ENCODE results near the gene ONECUT1.
A peak's percentile ranks its signal among the peaks of the same experiment; 100 is the strongest.

ONECUT1 gene

DNA sequence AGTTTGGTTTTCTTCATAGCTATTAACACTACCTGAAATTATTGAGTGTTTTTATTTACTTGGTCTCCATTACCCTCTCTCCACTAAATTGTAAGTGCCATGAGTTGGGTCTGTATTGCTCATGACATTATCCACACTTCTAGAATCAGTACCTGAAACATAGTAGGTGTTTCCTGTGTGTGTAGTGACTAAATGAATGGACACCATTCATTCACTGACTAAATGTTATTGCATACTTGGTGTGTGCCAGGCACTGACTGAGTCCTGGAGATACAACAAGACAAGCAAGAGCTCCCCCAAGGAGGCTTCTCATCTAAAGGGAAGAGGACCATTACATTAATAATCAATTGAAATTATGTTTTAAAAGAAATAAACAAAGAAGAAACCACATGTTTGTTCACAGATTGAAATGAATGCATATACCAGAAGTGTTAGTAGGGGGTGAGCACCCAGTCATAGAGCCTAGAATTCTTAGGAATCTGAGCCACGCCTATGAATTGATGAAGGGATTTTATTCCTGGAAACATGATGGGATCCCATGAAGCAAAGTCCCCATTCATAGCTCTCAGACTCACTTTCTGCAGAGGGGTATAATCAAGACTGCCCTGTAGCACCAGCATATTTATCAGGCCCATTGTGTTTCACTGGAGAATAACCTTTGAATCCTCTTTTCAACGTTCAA is 79.3 kb downstream of the ONECUT1 start:
- H3K36me3 ChIP-seq (ENCODE audit: control insufficient read depth, insufficient read depth, low read length): no peaks in the 10 kb centered on the region
- H3K27me3 ChIP-seq (ENCODE audit: control insufficient read depth, insufficient read depth, low read length): no peaks in the 10 kb centered on the region; the same call in 1 of the 2 replicates
- H3K9ac ChIP-seq (ENCODE audit: low read depth, low read length): no peak overlapping the region
- H3K4me1 ChIP-seq (ENCODE audit: control insufficient read depth, insufficient read depth, low read length): peaks cover 14% of the 10 kb centered on the region
- no peak overlapping the region for H3K4me3 ChIP-seq (ENCODE audit: low read depth, low read length)
- H3K9me3 ChIP-seq (ENCODE audit: control insufficient read depth, insufficient read depth, low read length): no peaks in the 10 kb centered on the region
- no peak overlapping the region for H3K27ac ChIP-seq (ENCODE audit: low read depth, low read length)

DNA sequence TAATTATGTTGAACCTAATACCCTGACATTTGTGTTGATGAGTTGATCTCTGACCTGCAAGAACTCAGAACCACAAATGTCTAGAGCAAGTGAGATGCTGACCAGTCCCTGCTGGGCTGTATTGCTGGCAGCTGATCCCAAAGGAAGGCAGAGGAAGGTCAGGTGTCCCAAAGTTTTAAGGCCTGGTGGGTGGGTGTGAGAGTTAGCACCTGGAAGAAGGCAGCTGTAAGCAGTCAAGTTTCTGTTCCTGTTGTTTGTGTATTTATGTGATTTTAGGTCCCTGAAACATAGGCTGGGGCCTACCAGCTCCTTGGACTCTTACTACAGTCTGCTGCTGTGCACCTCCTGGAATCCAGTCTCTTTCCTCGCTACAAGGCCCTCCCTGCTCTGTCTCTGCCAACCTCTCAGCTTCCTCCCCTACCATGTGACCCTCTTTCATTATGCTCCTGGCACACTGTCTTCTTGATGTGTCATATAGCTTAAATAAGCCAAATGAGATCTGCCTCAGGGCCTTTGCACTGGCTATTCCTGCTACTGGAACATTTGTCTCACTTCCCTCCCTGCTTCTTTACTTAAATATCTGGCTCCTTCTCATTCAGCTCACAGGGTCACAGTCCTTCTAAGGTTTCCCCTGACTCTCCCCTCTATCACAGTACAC is 80.0 kb downstream of the ONECUT1 start:
- Histone ChIP-seq H3K27ac (ENCODE audit: low read depth, low read length) (no peak overlapping the region), H3K9ac (ENCODE audit: low read depth, low read length) (no peak overlapping the region), H3K9me3 (ENCODE audit: control insufficient read depth, insufficient read depth, low read length) (no peaks in the 10 kb centered on the region), H3K4me1 (ENCODE audit: control insufficient read depth, insufficient read depth, low read length) (peaks cover 14% of the 10 kb centered on the region), H3K36me3 (ENCODE audit: control insufficient read depth, insufficient read depth, low read length) (no peaks in the 10 kb centered on the region), H3K27me3 (ENCODE audit: control insufficient read depth, insufficient read depth, low read length) (no peaks in the 10 kb centered on the region; the same call in 1 of the 2 replicates), H3K4me3 (ENCODE audit: low read depth, low read length) (no peak overlapping the region)

DNA sequence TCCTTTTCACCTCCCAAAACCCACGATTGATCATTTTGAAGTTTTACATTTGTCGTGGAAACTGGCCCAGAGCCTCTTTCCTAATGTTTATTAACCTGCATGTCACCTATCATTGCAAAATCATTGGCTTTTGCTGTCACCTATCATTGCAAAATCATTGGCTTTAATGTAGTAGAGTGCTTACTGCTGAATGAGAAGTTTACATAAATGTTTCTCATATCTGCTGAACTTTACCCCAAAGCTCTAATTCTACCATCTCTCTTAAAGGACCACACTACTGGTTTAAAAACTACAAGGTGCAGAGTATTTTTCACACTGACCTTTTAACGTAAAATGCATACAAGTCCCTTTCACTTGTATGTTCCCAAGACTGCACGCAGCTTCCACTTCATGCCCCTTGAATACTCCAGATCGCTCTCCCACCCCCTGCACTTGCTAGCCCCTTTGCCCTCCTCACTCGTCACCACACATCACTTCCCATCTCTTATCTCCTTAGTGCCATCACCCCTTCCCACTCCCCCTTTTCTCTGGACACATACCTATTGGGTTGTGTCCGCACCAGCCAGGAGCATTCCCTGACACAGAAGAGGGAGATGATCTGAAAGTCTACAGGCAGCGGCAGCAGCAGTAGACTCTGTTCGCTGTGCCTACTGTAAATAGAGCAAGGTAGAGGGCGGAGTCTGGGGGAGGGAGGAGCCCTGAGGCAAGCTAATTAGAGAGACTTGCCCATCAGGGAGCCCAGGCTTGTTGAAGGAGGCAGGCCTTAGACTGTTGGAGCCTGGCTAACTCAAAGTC is 80.8 kb downstream of the ONECUT1 start:
- Histone ChIP-seq H3K4me1 (ENCODE audit: control insufficient read depth, insufficient read depth, low read length) (peaks cover 14% of the 10 kb centered on the region), H3K4me3 (ENCODE audit: low read depth, low read length) (peak overlapping the region; percentile 72), H3K27ac (ENCODE audit: low read depth, low read length) (no peak overlapping the region), H3K9me3 (ENCODE audit: control insufficient read depth, insufficient read depth, low read length) (no peaks in the 10 kb centered on the region), H3K9ac (ENCODE audit: low read depth, low read length) (peak overlapping the region; percentile 36; the same call in 1 of the 2 replicates), H3K27me3 (ENCODE audit: control insufficient read depth, insufficient read depth, low read length) (no peaks in the 10 kb centered on the region; the same call in 1 of the 2 replicates), H3K36me3 (ENCODE audit: control insufficient read depth, insufficient read depth, low read length) (no peaks in the 10 kb centered on the region)
